GM18907 (cell line): ENCODE measurements around the gene WDR86.
A peak's percentile ranks its signal among the peaks of the same experiment; 100 is the strongest.

Experiments used
- ATAC-seq: cut with Tn5 transposase; IDR thresholded peaks from one replicate; pipeline ENCODE4 v1.9.1; 2021; ENCODE audit warnings: mild to moderate bottlenecking, moderate library complexity; ENCODE audit not compliant: unreplicated experiment

WDR86 gene

GRCh38 chr7:151409667-151410404, at the start of gene WDR86:
TSS of gene WDR86 (minus strand) at chr7:151410038. CDS start at chr7:151409589, 449 bp downstream.
- no peak for ATAC-seq

GRCh38 chr7:151457534-151457933, 47.7 kb upstream of the WDR86 start:
- ATAC-seq: no peak

- ATAC-seq: no peak
Measured at GRCh38 chr7:151456782-151457181, 46.9 kb upstream of the WDR86 start.

GRCh38 chr7:151456276-151456675, 46.4 kb upstream of the WDR86 start:
- ATAC-seq: no peak

GRCh38 chr7:151455690-151456089, 45.9 kb upstream of the WDR86 start:
- no peak for ATAC-seq

GRCh38 chr7:151454932-151455530, 45.2 kb upstream of the WDR86 start:
- ATAC-seq: no peak

GRCh38 chr7:151454305-151454704, 44.5 kb upstream of the WDR86 start:
- no peak for ATAC-seq

- no peak for ATAC-seq
Measured at GRCh38 chr7:151453326-151453791, 43.5 kb upstream of the WDR86 start.

GRCh38 chr7:151452680-151453325, 43.0 kb upstream of the WDR86 start:
- ATAC-seq: no peak

- no peak for ATAC-seq
Measured at GRCh38 chr7:151451626-151452571, 42.1 kb upstream of the WDR86 start.

GRCh38 chr7:151451156-151451555, 41.3 kb upstream of the WDR86 start:
- no peak for ATAC-seq

GRCh38 chr7:151449990-151450389, 40.2 kb upstream of the WDR86 start:
- no peak for ATAC-seq

GRCh38 chr7:151448261-151449252, 38.7 kb upstream of the WDR86 start:
- ATAC-seq: peak; percentile 68

GRCh38 chr7:151447901-151448260, 38.0 kb upstream of the WDR86 start:
- ATAC-seq: no peak

GRCh38 chr7:151447312-151447711, 37.5 kb upstream of the WDR86 start:
- ATAC-seq: no peak

GRCh38 chr7:151446412-151446811, 36.6 kb upstream of the WDR86 start:
- ATAC-seq: no peak

GRCh38 chr7:151444632-151445031, 34.8 kb upstream of the WDR86 start:
- no peak for ATAC-seq

- no peak for ATAC-seq
Measured at GRCh38 chr7:151442776-151443496, 33.1 kb upstream of the WDR86 start.

- ATAC-seq: no peak
Measured at GRCh38 chr7:151440799-151441445, 31.1 kb upstream of the WDR86 start.
